HepG2 (cell line): ENCODE measurements around the gene GORASP2. TPM values are rescaled to one million over a fixed set of nuclear protein-coding genes. Genes with fewer than 3 reads are reported as not detected.

Experiments used
- ATAC-seq: fragments of 200-7000 bp; cut with Tn5 transposase; 3 replicates; pipeline ENCODE4 v1.9.1; 2020; ENCODE audit warnings: mild to moderate bottlenecking, moderate library complexity
- BruUV-seq: library from RNA; stranded (reverse); fragments of 400-500 nt; replicated peaks from 2 replicates; lab custom pipeline; 2021; lab: Mats Ljungman, UMichigan
- CTCF ChIA-PET: fragments of 300-600 bp; formaldehyde crosslinking; extraction: SDS; loops from one replicate; lab custom pipeline; 2021; ENCODE audit warnings: low total read pairs, inconsistent platforms, low intra/inter-chr PET ratio; lab: Yijun Ruan, JAX
- POLR2A ChIA-PET: fragments of 350-600 bp; sonication (Branson Sonifier 250); formaldehyde crosslinking; loops from one replicate; lab custom pipeline; 2020; ENCODE audit warnings: antibody characterized with exemption, inconsistent platforms; lab: Yijun Ruan, JAX
- DNase-seq: peaks from one replicate; pipeline ENCODE4 v3.0.0-alpha.2; 2015; ENCODE audit warnings: low spot score
- FAIRE-seq: peaks from 3 replicates; lab custom pipeline; 2011; peaks lifted over from hg19 to GRCh38; lab: Jason Lieb, UNC
- H2AFZ ChIP-seq: one replicate; pipeline ENCODE4 v1.6.1; 2011; ENCODE audit warnings: low read length, inconsistent platforms
- H3K27ac ChIP-seq: fragments of 300-600 bp; 3 replicates; pipeline ENCODE4 v1.8.0; 2011; ENCODE audit warnings: mixed run types, mild to moderate bottlenecking, mixed read lengths, low read length, inconsistent platforms; ENCODE audit not compliant: insufficient read depth; ENCODE audit errors: extremely low read length
- H3K27me3 ChIP-seq, 2 experiments: fragments of 200-600 bp in 1 of 2; 2 replicates in 1 of 2; 3 replicates in 1 of 2; pipeline versions ENCODE4 v1.6.0 to v1.8.0; 2011; ENCODE audit warnings: low read length in 2 of 2, mild to moderate bottlenecking in 2 of 2, moderate library complexity in 2 of 2, inconsistent platforms in 1 of 2; ENCODE audit not compliant: insufficient read depth in 2 of 2, control insufficient read depth in 1 of 2
- H3K36me3 ChIP-seq, 2 experiments: fragments of 200-600 bp in 1 of 2; replicated peaks in 1 of 2; 2 replicates in 1 of 2; 3 replicates in 1 of 2; pipeline versions ENCODE4 v1.5.1 to v1.8.0; 2011; ENCODE audit warnings: low read length in 2 of 2, inconsistent platforms in 1 of 2; ENCODE audit not compliant: insufficient read depth in 2 of 2, control insufficient read depth in 1 of 2
- H3K4me1 ChIP-seq: 2 replicates; pipeline ENCODE4 v1.5.1; 2012; ENCODE audit warnings: low read length, inconsistent platforms; ENCODE audit not compliant: insufficient read depth
- H3K4me2 ChIP-seq: 2 replicates; pipeline ENCODE4 v1.6.0; 2011; ENCODE audit warnings: low read depth, low read length, inconsistent platforms
- H3K4me3 ChIP-seq, 3 experiments: fragments of 200-600 bp in 1 of 3; sonication (generic), shearing (Covaris generic) in 1 of 3; replicated peaks in 1 of 3; 2 replicates each; pipeline ENCODE4 v1.5.1; 2011 to 2016; ENCODE audit warnings: low read length in 3 of 3, inconsistent platforms in 2 of 3, low read depth in 2 of 3, mild to moderate bottlenecking in 2 of 3, control low read depth in 1 of 3, mixed read lengths in 1 of 3; ENCODE audit not compliant: insufficient read depth in 1 of 3
- H3K79me2 ChIP-seq: one replicate; pipeline ENCODE4 v1.6.1; 2011; ENCODE audit warnings: low read length, inconsistent platforms; ENCODE audit not compliant: insufficient read depth
- H3K9ac ChIP-seq: 2 replicates; pipeline ENCODE4 v1.6.0; 2011; ENCODE audit warnings: mild to moderate bottlenecking, low read depth, low read length, inconsistent platforms; ENCODE audit not compliant: insufficient read depth
- H3K9me3 ChIP-seq: 2 replicates; pipeline ENCODE4 v1.5.1; 2012; ENCODE audit warnings: mild to moderate bottlenecking, low read length
- H4K20me1 ChIP-seq: 2 replicates; pipeline ENCODE4 v1.6.0; 2011; ENCODE audit warnings: inconsistent platforms, mild to moderate bottlenecking, low read length, moderate library complexity; ENCODE audit not compliant: insufficient read depth
- ASH2L ChIP-seq: fragments of 300-600, 200-600 bp; sonication (generic); IDR thresholded peaks from 2 replicates; pipeline ENCODE4 v1.7.0; 2017; ENCODE audit warnings: low read depth, mild to moderate bottlenecking, moderate library complexity, mixed read lengths, low read length; ENCODE audit not compliant: insufficient read length
- HOXD1 ChIP-seq: sonication (generic); formaldehyde crosslinking; IDR thresholded peaks from 2 replicates; pipeline ENCODE4 v1.5.0; 2020; ENCODE audit warnings: missing genetic modification reagents
- RBM22 ChIP-seq: fragments of 200-400 bp; formaldehyde crosslinking; optimal IDR thresholded peaks from 2 replicates; pipeline ENCODE3; 2017; ENCODE audit warnings: mild to moderate bottlenecking, low read length, moderate library complexity
- RBM39 ChIP-seq: fragments of 200-400 bp; formaldehyde crosslinking; IDR thresholded peaks from one replicate; pipeline ENCODE4 v1.6.1; 2018; ENCODE audit warnings: antibody characterized with exemption, mild to moderate bottlenecking, low read depth, low read length; ENCODE audit not compliant: poor library complexity, severe bottlenecking
- ZFAT ChIP-seq: sonication (generic); formaldehyde crosslinking; conservative IDR thresholded peaks from 2 replicates; pipeline ENCODE4 v1.8.1; 2023; ENCODE audit warnings: missing genetic modification reagents, inconsistent platforms
- ZNF678 ChIP-seq: sonication (generic); formaldehyde crosslinking; IDR thresholded peaks from 2 replicates; pipeline ENCODE4 v1.4.0; 2020; ENCODE audit warnings: mild to moderate bottlenecking, missing genetic modification reagents
- ZNF709 ChIP-seq: sonication (generic); formaldehyde crosslinking; IDR thresholded peaks from 2 replicates; pipeline ENCODE4 v1.5.0; 2020; ENCODE audit warnings: mild to moderate bottlenecking, missing genetic modification reagents
- WGBS: methylation state at CpG from one replicate; pipeline ENCODE4 v1.1.6; 2017; ENCODE audit warnings: low lambda C conversion rate; 5-methylcytosine and 5-hydroxymethylcytosine counted together
- in situ Hi-C: cut with HindIII; loops from 2 replicates; pipeline ENCODE4 v1.10.0; 2017; ENCODE audit warnings: low pct_unique_long_range_greater_than_20kb; ENCODE audit not compliant: extremely low pct_ligation_motif_present
- intact Hi-C: fragments of 100-400 bp; cut with micrococcal nuclease; formaldehyde crosslinking; loops from one replicate; pipeline ENCODE4 v1.10.0; 2022; ENCODE audit not compliant: unreplicated experiment
- polyA plus RNA-seq, 8 experiments: library from polyadenylated mRNA; depleted of rRNA in 3 of 8; stranded (reverse) in 7 of 8; unstranded in 1 of 8; fragments of >200 nt; fragmentation: Illumina TruSeq in 4 of 8; extraction: Trizol in 4 of 8; gene quantifications; 2 replicates each; pipeline versions ENCODE4 v1.2.1 to v1.2.3, GENCODE V29; 2011 to 2016; ENCODE audit warnings: low read depth in 4 of 8, missing spikeins in 1 of 8, mixed read lengths in 1 of 8; ENCODE audit not compliant: insufficient read depth in 1 of 8
- total RNA-seq, 5 experiments: library from RNA; depleted of rRNA; stranded (reverse); fragments of >200 nt; fragmentation: Illumina TruSeq; extraction: Trizol; gene quantifications; 2 replicates each; pipeline ENCODE4 v1.2.3, GENCODE V29; 2016; ENCODE audit warnings: low read depth in 1 of 5

GORASP2 gene
- total and polyA plus RNA-seq, 2 of the 13 experiments (the other 11 are each of a cell fraction or from before 2014, with no cell fraction given): 103 to 239 TPM

GRCh38 chr2:170943041-170943440 is 14.0 kb downstream of the GORASP2 start (continued):
- no peak for TF ChIP-seq ZNF709 (CRISPR knock-in tag)
- no peak for TF ChIP-seq RBM39

DNA sequence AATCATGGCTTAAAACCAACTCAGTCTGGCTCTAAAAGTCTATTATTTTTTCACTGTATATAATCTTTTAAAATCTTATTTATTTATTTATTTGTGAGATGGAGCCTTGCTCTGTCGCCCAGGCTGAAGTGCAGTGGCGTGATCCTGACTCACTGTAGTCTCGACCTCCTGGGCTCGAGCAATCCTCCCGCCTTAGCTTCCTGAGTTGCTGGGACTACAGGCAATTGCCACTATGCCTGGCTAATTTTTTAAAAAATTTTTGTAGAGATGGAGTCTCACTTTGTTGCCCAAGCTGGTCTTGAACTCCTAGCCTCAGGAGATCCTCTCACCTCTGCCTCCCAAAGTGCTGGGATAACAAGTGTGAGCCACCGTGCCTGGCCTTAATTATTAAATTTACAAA is 14.5 kb downstream of the GORASP2 start:
- ATAC-seq (no peak), DNase-seq (no peak), FAIRE-seq (no peak)
- in situ Hi-C loops (no loop called here), intact Hi-C loops (no loop called here)
- Histone ChIP-seq H3K4me2 (no peak overlapping the region), H3K9ac (no peak overlapping the region), H3K9me3 (no peaks in the 10 kb centered on the region), H3K4me3 (no peak overlapping the region), H3K4me1 (peaks cover 45% of the 10 kb centered on the region), H4K20me1 (peaks cover 98% of the 10 kb centered on the region), H3K79me2 (peaks cover 100% of the 10 kb centered on the region), H3K36me3 (peaks cover 5 to 51% of the 10 kb centered on the region in 2 experiments), H3K27me3 (no peaks in the 10 kb centered on the region), H3K27ac (no peak overlapping the region), H2AFZ (no peak overlapping the region)
- WGBS: 98% methylated on average over 5 of the region's 6 CpGs
- TF ChIP-seq RBM22 (peak; percentile 14), ASH2L (no peak)
- ChIA-PET POLR2A (interaction anchor here (1.0 kb wide), 1 partner anchor 13 kb away, joined by 4 read pairs; no protein-coding TSS in a partner anchor), CTCF (no interaction called here)
- no TSS peak for BruUV-seq

GRCh38 chr2:170944545-170944944 is 15.5 kb downstream of the GORASP2 start:
- Histone ChIP-seq H3K4me2 (no peak overlapping the region), H2AFZ (no peak overlapping the region), H3K27me3 (no peaks in the 10 kb centered on the region), H4K20me1 (peaks cover 93% of the 10 kb centered on the region), H3K27ac (no peak overlapping the region), H3K9ac (no peak overlapping the region), H3K36me3 (peaks cover 5 to 49% of the 10 kb centered on the region in 2 experiments), H3K9me3 (no peaks in the 10 kb centered on the region), H3K79me2 (peaks cover 95% of the 10 kb centered on the region), H3K4me3 (no peak overlapping the region), H3K4me1 (peaks cover 35% of the 10 kb centered on the region)
- in situ Hi-C loops: no loop called here
- no TSS peak for BruUV-seq
- ATAC-seq: no peak
- intact Hi-C loops: no loop called here
- no peak for FAIRE-seq
- TF ChIP-seq ZFAT (CRISPR knock-in tag) (no peak), ZNF678 (CRISPR knock-in tag) (no peak), HOXD1 (CRISPR knock-in tag) (no peak)
- POLR2A ChIA-PET: interaction anchor here (1.0 to 1.4 kb wide), 2 partner anchors 14 to 16 kb away, joined by 4 read pairs; partner anchors contain the start of gene GORASP2
- CTCF ChIA-PET: no interaction called here
- no peak for DNase-seq
- WGBS: 100% methylated on average over 1 of the region's 1 CpG
